NCI-H2081 (cell line): ENCODE data around the gene APOBEC3B.
"Not testable (repeated sequence)": the region's sequence is repeated elsewhere in the genome, so short reads cannot be mapped to it uniquely, and the experiment has no call there.

Source experiments
- DNase-seq, 2 experiments: peaks; one replicate each; lab custom pipeline; 2025; lab: John Stamatoyannopoulos, UW

Gene APOBEC3B

DNA sequence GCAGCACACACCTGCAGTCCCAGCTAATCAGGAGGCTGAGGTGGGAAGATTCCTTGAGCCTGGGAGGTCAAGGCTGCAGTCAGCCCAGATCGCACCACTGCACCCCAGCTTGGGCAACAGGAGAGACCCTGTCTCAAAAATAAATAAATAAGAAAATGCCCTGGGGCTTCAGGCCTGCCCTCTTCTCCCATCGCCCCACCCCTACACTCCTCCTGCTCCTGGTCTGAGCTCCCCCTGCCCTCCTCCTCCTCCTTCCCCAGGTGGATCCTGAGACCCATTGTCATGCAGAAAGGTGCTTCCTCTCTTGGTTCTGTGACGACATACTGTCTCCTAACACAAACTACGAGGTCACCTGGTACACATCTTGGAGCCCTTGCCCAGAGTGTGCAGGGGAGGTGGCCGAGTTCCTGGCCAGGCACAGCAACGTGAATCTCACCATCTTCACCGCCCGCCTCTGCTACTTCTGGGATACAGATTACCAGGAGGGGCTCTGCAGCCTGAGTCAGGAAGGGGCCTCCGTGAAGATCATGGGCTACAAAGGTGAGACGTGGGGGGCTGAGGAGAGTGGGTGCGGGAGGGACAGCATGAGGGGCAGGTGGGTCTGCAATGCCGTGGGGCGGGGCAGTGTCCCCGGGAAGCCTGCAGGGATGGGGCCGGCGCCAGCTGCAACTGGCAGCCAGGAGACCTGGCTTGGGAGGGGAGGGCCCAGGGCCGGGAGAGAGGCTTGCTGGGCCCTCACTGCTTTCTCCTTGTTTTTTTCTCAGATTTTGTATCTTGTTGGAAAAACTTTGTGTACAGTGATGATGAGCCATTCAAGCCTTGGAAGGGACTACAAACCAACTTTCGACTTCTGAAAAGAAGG, 49.5 kb downstream of the APOBEC3B start:
- not testable (repeated sequence) for DNase-seq

- DNase-seq = not testable (repeated sequence)
These were observed 54.9 kb downstream of the APOBEC3B start for GRCh38 chr22:39037071-39037470.

GRCh38 chr22:39039306-39040126, 57.4 kb downstream of the APOBEC3B start:
- DNase-seq = no peak

DNA sequence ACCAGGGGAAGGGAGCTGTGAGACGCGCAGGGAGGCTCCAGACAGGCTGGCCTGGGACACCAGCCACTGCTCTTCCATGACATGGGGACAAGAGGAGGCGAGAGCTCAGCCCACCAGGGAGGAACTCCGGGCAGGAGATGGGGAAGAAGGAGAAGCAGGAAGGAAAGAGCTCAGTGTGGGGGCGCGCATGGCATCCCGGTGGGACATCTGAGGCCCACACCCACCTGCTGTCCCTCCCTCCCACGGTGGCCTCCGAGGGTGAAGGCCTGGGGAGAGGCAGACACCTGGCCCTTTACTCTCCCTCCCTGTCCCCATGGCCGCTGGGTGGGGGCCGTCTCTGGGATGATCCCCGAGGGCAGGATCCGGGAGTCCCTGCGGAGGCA, 58.0 kb downstream of the APOBEC3B start:
- not testable (repeated sequence) for DNase-seq

DNA sequence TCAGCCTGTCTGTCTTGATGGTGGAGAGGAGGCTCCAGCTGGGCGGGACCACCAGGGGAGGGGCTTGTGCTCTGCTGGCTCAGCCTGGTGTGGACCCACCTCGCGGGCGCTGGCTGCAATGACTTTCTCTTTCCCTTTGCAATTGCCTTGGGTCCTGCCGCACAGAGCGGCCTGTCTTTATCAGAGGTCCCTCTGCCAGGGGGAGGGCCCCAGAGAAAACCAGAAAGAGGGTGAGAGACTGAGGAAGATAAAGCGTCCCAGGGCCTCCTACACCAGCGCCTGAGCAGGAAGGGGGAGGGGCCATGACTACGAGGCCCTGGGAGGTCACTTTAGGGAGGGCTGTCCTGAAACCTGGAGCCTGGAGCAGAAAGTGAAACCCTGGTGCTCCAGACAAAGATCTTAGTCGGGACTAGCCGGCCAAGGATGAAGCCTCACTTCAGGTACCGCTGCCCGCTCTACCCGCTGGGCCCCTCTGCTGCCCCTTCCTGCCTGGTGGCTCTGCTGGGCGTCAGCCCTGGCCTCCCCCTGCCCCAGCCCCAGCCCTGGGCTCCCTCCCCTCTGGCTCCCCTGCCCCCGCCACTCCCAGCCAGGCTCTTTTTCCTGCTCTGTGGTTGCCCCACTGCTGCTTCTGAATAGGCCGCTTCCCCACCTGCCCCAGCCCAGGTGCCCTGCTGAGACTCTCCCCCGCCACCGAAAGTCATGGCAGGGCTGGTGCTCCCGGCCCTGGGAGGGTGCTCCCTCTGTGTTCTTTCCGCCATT, 58.6 kb downstream of the APOBEC3B start, which contains the start of gene APOBEC3F:
Gene APOBEC3F (plus strand): TSS at position 327 of the 759 bp plus-strand sequence. CDS start 97 bp downstream, at position 424.
- not testable (repeated sequence) for DNase-seq

DNA sequence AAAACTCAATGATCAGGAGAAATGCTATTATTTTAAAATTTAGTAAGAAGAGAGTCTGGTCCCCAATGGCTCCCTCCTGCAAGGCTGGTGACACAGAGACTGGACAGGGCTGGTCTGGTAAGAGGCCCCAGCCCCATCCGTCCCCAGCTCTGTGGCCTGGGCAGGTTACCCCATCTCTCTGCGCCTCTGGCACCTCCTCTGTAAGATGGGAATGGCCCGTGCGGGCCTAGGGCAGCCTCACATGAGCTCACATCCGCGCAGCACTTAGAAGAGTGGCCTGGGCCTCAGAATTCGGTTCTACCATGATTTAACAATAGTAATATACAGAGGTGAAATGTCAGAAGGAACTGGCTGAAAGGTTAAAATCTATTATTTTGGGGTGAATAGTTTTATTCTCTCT, 59.8 kb downstream of the APOBEC3B start:
- no peak for DNase-seq
